ENCODE measurements around the gene IER5L.
A peak's percentile ranks its signal among the peaks of the same experiment; 100 is the strongest.

Gene IER5L

DNA sequence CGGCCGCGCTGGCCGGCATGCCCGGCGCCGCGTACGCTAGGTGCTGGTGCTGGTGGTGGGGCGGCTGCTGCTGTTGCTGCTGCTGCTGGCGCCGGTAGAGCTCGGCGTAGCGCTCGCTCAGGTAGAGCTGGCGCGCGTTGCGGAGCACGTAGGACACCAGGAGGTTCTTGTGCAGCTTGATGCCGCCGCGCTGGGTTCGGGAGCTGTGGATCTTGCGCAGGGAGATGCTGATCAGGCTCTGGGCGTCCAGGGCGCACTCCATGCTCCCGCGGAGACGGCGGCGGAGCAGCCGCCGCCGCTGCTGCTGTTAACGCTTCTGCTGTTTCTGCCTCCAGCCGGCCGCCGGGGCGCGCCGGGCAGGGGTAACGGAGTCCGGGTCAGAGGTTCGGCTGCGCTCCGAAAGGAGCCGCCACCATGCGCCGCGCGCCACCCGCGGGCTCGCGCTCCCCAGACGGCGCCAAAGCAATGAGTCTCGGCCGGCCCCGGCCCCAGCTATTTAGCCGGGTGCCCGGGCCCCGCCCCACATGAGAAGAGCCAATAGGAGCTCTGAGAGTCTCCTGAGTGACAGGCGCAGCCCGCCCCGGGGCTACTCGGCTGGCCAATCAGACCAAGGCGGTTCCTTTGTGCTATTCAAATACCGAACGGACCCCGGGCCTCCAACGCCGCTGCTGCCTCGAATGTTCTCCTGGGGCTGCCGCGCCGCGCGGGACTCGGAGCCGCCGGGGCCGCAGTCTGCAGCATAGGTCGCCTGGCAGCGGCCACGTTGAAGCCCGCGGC, at the start of gene IER5L:
IER5L (minus strand) TSS at position 471 of the 777 bp plus-strand sequence; CDS start at position 262, 209 bp downstream.
- DNase-seq (ENCODE audit: low read depth), result peak; percentile 95

DNA sequence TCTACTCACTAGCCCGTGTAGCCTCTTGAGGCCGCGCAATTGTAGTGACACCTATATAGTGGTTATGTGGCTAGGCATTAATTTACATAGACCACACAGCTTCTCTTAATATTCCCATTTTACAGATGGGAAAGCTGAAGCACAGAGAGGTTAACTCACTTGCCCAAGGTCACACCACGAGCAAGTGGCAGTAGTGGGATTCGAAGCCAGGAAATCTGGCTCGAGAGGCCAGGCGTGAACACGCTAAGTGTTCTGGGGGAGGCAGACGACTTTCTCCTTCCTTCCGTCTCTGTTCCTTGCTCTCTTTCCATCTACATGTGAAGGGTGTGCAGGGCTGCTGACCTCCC, 49.8 kb upstream of the IER5L start:
- DNase-seq (ENCODE audit: low read depth), result no peak

DNA sequence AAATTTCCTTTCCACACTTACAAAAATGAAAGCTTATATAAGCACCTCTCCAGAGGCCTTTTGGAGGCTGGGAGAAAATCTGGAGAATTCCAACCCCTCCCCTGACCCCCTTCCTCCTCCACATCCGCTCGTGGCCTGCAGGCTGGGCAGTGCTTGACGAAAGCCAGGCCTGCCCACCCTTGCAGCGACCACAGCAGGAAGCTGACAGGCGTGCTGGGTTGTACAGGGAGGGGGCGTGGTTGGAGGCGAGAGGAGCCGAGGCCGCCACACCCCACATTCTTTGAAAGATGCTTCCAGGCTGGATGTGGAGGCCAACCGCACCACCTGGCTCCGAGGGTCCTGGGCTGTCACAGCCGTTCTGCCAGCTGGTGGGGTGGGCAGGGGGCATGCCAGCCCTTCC, 47.8 kb upstream of the IER5L start:
- DNase-seq (ENCODE audit: low read depth), result peak; percentile 84

DNA sequence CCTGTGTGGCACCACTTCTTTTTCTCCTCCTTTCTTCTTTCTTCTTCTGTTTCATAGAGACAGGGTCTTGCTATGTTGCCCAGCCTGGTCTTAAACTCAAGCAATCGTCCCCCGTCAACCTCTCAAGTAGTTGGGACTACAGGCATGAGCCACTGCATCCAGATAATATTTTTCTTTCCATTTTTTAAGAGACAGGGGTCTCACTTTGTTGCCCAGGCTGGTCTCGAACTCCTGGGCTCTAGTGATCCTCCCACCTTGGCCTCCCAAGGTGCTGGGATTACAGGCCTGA, 47.4 kb upstream of the IER5L start:
- DNase-seq (ENCODE audit: low read depth), result no peak

DNA sequence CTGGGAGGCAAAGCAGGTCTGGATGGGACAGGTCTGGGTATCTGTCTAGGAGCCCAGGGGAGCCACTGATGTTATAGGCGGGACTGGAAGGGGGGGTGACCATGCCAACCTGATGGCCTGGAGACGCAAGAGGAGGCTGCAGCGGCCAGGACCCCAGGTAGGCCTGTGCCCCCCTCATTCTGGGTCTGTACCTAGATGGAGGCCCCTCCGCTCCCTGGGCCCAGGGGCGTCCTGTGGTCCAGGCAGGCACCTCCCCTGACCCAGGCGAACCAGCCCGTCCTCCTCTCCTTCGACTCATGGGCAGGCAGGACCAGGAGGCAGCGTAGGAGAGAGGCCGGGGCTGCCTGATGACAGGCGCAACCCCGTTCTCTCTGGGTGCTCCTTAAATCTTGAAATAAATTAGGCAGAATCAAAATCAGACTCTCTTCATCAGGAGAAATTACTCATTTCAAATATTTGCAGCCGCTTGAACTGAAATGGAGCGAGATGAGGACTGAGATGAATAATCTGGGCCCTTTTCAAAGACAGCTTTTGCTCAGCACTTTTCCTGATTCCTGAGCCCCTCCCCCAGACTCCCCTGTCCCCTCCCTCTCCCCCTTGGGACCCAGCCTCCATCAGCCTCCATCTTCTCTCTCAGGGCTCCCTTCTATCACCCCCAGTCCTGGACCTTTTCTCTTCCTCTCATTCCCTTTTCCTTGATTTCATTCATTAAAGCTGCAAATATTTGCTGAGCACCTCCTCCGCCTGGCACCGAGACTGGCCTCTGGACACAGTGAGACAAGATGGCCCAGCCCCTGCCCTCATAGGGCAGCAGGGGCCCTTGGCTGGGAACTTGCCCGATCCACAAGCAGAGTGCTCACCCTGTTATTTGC, 46.8 kb upstream of the IER5L start:
- DNase-seq (ENCODE audit: low read depth), result no peak

DNA sequence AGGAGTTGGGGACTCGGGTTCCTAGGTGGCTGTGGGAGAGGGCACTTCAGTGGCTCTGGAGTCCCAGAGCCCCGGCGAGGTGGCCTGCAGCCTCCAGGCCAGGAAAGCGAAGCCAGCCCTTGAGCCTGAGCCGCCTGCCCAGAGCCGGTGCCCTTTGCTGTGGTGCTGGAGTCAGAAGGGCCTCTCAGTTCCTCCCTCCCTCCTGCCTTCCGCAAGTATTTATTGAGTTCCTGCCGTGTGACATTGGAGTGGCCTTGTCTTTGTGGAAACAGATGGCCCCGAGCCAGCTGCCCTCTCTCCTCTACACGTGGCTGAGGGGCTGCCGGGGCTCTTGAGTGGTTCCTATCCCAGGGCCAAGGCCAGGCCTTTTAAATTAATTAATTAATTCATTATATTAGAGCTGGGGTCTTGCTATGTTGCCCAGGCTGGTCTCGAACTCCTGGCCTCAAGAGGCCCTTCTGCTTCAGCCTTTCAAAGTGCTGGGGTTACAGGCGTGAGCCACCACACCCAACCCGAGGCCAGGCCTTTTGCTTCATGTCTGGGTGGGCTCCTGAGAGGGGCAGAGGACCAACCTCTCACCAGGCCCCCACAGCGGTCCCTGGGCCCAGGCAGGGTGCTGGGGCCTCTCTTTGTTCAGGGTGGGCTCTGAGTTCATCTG, 45.6 kb upstream of the IER5L start:
- DNase-seq (ENCODE audit: low read depth), result no peak

DNA sequence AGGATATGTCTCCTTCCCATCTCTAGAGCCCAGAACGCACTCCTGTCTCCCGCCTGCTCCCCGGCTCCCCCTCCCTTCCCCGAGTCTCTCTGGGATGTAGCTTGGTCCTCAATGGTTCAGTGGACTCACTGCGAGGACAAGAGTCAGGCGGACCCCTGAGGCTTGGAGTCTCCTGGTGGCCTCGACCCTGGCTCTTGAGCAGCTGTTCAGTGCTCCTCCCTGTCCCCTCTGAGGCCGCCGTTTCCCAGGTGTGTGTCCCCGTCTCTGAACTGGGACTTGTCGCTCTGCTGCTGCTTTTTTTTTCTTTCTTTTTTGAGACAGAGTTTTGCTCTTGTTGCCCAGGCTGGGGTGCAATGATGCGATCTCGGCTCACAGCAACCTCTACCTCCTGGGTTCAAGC, 44.8 kb upstream of the IER5L start:
- no peak for DNase-seq (ENCODE audit: low read depth)

DNA sequence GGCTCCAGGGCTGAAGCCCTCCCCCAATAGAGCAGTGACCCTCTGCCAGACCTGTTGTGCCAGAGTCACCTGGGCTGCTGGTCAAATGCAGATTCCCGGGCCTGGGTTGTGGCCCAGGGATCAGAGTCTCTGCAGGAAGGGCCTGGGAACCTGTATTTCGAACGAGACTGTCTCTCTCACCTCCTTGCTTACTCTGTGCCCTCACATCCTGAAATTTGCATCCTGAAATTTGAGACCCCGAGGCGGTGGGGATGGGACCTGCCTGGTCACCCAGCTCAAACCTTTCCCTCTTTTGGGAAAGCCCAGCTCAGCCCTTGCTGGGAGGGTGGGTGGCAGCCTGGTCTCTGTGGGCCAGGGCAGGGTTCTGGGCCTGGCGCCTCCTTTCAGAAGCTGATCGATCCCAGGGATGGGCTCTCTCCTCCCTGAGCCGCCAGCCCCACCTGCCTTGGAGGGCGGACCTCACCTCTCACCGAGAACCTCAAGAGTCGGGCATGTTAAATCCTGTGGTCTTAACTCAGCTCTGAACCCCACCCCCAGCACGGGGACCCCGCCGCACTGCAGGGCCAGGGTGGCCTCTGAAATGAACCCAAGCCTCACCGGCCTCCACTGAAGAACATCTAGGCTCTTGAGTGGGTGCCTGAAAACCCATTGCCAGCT, 44.0 kb upstream of the IER5L start:
- DNase-seq (ENCODE audit: low read depth), result no peak

DNA sequence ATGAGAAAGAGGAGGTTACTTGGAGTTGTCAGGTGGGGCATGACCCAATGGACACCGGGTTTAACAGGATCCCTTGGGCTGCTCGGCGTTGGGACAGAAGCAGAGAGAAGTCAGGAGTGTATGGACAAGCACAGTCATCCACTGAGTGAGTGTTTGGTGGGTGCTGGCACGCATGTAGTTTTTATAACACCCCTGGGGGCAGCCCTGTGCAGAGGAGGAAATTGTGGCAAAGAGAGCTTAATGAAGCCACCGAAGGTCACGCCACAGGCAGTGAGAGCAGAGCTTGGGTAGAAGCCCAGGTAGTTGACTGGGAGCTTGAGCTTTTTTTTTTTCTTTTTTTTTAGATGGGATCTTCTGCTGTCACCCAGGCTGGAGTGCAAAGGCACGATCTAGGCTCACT, 43.2 kb upstream of the IER5L start:
- DNase-seq (ENCODE audit: low read depth), result peak; percentile 16

DNA sequence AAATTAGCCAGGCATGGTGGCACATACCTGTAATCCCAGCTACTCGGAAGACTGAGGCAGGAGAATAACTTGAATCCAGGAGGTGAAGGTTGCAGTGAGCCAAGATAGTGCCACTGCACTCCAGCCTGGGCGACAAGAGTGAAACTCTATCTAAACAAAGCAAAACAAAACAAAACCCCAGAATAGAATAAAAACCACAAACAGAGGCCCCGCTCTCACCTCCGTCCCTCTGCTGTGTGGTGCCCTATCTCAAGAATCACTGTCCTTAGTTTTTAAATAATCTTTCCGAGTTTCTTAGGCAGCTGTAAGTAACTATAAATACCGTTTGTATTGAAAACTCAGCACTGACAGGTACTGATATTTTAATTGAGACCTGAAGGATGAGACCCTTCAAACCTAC, 42.7 kb upstream of the IER5L start:
- DNase-seq (ENCODE audit: low read depth), result no peak

DNA sequence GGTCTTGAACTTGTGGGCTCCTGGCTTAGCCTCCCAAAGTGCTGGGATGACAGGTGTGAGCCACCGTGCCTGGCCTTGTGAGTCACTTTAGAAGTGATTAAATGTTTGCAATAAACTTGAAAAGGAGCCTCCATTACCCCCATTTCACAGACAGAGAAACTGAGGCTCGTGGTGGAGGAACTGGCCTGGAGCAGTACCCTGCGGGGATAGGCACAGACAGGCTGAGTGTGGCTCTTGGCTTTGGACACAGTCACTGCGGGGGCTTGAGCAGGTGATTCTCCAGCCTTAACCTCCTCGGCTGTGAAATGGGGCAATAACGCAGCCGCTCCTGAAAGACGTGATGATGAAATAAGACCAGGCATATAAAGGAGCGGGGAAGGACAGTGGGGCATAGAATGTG, 40.9 kb upstream of the IER5L start:
- no peak for DNase-seq (ENCODE audit: low read depth)

DNA sequence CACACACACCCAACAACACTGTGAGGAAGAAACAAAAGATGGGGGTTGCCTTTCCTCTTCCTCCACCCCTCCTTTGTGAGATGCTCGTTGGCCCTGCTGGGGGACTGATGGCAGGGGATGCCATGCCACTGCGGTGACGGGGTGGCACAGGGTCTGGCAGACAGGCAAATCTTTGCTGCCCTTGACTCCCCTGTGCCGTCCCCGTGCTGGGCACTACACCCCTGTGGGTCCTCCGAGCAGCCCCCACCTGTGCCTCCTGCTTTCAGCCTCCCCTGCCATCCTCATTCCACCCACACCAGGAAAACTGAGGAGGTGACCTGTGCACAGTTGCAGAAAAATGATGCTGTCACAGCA, 40.2 kb upstream of the IER5L start:
- no peak for DNase-seq (ENCODE audit: low read depth)

DNA sequence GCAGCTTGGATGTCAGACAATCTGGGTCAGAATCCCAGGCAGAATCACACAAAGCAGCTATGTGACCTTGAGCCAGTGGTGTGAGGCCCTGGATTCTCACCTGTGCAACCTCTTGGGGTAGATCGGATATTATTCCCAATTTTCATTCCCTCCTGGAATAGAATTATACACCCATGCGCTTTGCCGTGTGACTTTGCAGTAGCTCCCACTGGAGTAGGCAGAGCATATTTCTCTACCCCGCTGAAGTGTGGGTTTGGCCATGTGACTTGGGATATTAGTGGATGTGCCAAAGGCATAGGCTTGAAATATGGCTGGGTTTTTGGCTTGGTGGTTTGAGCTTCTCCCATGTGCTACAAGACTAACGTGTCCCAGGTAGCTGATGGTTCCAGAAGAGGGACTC, 35.5 kb upstream of the IER5L start:
- DNase-seq (ENCODE audit: low read depth), result no peak

DNA sequence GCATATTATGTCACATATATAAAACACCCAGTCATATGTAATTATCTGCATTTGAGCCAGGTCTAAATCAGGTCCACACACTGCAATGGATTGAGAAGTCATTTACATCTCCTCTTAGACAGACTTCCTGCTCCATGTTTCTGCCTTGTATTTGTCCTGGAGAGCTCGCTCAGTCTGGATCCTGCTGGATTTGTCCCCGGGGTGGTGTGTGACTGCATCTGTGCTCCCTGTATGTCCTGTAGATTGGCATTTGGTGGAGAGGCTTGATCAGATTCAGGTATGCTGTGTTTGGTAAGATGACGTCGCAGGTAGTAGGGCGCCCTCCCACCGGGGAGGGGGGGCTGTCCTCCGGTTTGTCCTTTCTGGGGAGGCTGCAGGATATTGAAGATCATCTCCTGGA, 33.6 kb upstream of the IER5L start:
- DNase-seq (ENCODE audit: low read depth), result no peak

DNA sequence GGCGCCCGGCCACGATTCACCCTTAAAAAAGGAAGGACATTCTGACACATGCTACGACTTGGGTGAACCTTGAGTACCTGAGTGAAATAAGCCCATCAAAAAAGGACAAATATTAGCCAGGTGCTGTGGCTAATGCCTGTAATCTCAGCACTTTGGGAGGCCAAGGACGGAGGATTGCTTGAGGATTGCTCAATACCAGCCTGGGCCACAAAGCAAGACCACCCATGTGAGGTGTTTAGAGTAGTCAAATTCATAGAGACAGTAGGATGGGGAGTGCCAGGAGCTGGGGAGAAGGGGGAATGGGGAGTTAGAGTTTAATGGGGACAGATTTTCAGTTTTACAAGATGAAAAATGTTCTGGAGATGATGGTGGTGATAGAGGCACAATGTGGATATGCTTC, 32.1 kb upstream of the IER5L start:
- DNase-seq (ENCODE audit: low read depth), result no peak

DNA sequence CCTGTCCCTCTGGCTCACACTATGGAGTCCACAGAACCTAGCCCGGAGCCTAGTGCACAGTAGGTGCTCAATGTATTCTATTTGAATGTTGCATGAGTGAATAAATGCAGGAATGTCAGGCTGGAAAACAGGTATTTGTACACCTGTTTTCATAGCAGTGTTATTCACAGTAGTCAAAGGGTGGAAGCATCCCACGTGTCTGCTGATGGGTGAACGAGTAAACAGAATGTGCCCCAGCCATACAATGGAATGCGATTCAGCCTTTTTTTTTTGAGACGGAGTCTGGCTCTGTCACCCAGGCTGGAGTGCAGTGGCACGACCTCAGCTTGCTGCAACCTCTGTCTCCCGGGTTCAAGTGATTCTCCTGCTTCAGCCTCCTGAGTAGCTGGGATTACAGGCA, 31.5 kb upstream of the IER5L start:
- no peak for DNase-seq (ENCODE audit: low read depth)

DNA sequence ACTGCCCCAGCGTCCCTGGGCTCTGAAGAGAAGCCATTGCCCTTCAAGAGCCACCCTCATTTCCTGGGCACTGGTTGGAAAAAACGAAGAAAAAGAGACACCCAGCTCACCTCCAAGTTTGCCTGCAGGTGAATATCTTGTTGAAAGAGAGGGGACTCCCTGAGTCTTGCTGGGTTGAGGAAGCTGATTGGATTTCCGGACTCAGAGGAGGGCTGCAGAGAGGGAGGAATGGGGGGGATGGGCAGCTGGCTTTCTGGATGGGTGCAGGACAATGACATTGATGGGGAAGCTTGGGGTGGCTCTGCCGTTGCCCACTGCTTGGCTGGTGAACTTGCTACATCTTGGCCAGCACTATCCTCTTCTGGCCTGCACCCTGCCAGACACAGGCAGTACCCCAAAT, 31.0 kb upstream of the IER5L start:
- no peak for DNase-seq (ENCODE audit: low read depth)

DNA sequence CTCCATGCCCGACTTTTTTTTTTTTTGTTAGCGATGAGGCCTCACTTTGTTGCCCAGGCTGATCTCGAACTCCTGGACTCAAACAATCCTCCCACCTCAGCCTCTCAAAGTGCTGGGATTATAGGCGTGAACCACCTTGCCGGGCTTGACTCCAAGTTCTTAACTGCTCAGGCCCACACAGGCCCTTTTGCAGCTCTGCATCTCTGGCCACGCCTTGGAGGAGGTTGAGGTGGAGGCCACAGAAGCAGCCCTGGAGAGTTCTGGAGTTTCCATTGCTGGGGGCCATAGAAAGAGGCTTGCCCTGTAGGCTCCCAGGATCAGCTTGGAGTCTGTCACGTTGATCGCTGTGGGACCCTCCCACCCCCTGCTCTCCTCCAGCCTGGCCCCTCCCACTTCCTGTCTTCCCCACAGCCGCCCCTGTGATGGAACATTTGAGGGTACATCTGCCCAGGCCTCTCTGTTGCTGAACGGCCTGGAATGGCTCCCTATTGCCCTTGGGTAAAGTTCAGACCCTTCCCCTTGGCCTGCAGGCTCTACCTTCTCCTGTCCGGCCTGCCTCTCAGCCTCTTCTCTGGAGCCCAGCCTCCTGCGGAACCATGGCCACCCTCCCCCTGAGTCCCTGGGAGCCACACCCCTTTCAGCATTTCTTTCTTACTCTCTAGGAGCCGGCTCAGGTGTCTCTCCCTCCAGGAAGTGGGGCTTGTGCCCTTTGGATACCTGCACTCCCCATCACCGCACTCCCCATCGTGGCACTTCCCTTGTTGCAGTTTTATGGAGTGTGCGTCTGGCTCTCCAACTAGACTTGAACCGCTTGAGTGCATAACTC, 30.4 kb upstream of the IER5L start:
- no peak for DNase-seq (ENCODE audit: low read depth)

DNA sequence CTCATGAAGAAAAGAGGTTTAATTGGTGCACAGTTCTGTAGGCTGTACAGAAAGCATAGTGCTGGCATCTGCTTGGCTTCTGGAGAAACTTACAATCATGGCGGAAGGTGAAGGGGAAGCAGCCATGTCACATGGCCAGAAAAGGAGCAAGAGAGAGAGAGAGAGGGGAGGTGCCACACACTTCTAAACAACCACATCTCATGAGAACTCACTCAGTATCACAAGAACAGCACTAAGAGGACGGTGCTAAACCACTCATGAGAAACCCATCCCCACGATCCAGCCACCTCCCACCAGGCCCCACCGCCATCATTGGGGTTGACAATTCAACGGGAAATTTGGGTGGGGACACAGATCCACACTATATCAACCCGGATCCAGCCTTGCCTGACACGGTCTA, 28.8 kb upstream of the IER5L start:
- DNase-seq (ENCODE audit: low read depth), result no peak

DNA sequence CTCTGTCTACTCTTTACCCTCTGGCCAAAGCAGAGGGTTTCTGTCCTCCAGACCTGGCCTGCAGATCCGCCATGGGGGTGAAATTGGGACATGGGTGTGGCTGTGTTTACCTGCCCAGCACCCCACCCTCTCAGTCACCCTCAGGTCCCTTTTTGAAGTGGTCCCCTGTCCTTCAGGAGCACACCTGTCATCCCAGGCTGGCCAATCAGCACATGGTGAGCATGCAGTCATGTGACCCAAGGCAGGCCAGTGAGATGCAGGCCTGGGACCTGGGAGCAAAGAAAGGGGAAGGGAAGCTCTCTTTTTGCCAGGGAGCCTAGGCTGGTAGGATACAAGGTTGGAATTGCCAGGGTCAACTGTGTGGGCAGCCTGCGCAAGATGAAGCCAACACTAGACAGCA, 28.3 kb upstream of the IER5L start:
- no peak for DNase-seq (ENCODE audit: low read depth)

DNA sequence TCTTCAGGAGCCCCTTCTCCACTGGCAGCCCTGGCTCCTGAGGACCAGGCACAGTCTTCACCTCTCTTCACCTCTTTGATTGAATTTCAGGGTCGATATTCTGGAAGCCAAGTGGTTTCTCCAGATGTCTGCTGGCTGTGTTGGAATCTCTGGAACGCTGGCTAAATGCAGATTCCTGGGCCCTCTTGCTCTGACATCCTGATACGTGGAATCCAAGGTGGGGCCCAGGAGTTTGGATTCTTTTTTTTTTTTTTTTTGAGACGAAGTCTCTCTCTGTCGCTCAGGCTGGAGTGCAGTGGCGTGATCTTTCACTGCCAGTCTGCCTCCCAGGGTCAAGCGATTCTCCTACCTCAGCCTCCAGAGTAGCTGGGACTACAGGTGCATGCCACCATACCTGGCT, 26.8 kb upstream of the IER5L start:
- DNase-seq (ENCODE audit: low read depth), result no peak

DNA sequence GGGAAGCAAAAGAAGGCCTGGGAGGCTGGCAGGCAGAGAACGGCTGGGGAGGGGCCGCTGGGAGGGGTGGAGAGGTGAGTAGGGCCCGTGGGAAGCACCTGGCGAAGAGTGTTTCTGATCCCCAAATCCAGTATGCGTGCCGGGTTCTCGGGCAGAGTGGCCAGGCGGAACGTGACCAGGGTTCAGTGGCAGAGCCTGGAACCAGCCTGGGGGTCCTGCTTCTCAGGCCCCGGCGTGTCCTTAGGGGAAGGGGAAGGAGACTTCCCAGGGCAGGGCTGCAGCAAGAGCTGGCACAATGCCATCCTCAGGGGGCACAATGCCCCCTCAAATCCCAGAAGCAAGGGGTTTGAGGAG, 25.5 kb upstream of the IER5L start:
- no peak for DNase-seq (ENCODE audit: low read depth)

All from iris pigment epithelial cell (primary cell).